Fibroblast of lung (primary cell): ENCODE measurements around the gene SETBP1. TPM values are rescaled to one million over a fixed set of nuclear protein-coding genes. Genes with fewer than 3 reads are reported as not detected.

Experiments used
- DNase-seq, 2 donors: peaks; one replicate each; pipeline versions ENCODE4 v3.0.0 to v3.0.0-alpha.2; 2010; ENCODE audit warnings: low read depth in 2 of 2
- H2AFZ ChIP-seq: 2 replicates; pipeline ENCODE4 v1.5.1; 2012; ENCODE audit warnings: low read length, control low read depth, inconsistent platforms
- H3K27ac ChIP-seq: 2 replicates; pipeline ENCODE4 v1.5.1; 2011; ENCODE audit warnings: low read length, control low read depth; ENCODE audit not compliant: insufficient read depth
- H3K27me3 ChIP-seq: 2 replicates; pipeline ENCODE4 v1.5.1; 2011; ENCODE audit warnings: mild to moderate bottlenecking, low read length; ENCODE audit not compliant: control insufficient read depth, insufficient read depth
- H3K36me3 ChIP-seq: 2 replicates; pipeline ENCODE4 v1.5.1; 2011; ENCODE audit warnings: low read length; ENCODE audit not compliant: control insufficient read depth, insufficient read depth
- H3K4me1 ChIP-seq: 2 replicates; pipeline ENCODE4 v1.5.1; 2011; ENCODE audit warnings: low read length; ENCODE audit not compliant: control insufficient read depth, insufficient read depth; ENCODE audit errors: extremely low read depth
- H3K4me2 ChIP-seq: 2 replicates; pipeline ENCODE4 v1.5.1; 2011; ENCODE audit warnings: low read length, control low read depth; ENCODE audit not compliant: insufficient read depth; ENCODE audit errors: extremely low read depth
- H3K4me3 ChIP-seq, 4 experiments: fragments of 200-600 bp in 1 of 4; sonication (generic) in 1 of 4; replicated peaks in 1 of 4; 2 replicates each; pipeline ENCODE4 v1.5.1; 2011 to 2016; ENCODE audit warnings: low read length in 4 of 4, low read depth in 3 of 4, mild to moderate bottlenecking in 3 of 4, control low read depth in 2 of 4, inconsistent platforms in 1 of 4, mixed read lengths in 1 of 4; ENCODE audit not compliant: insufficient read depth in 1 of 4; ENCODE audit errors: control extremely low read depth in 1 of 4
- H3K79me2 ChIP-seq: 2 replicates; pipeline ENCODE4 v1.5.1; 2012; ENCODE audit warnings: mild to moderate bottlenecking, low read length, inconsistent platforms; ENCODE audit not compliant: control insufficient read depth, insufficient read depth
- H3K9ac ChIP-seq: 2 replicates; pipeline ENCODE4 v1.5.1; 2011; ENCODE audit warnings: mild to moderate bottlenecking, low read length, control low read depth; ENCODE audit not compliant: insufficient read depth
- H3K9me3 ChIP-seq: 2 replicates; pipeline ENCODE4 v1.5.1; 2012; ENCODE audit warnings: low read depth, low read length; ENCODE audit not compliant: control insufficient read depth, insufficient read depth
- H4K20me1 ChIP-seq: 2 replicates; pipeline ENCODE4 v1.5.1; 2011; ENCODE audit warnings: low read length; ENCODE audit not compliant: control insufficient read depth, insufficient read depth; ENCODE audit errors: extremely low read depth
- CTCF ChIP-seq, 2 donors: IDR thresholded peaks in 1 of 2; conservative IDR thresholded peaks in 1 of 2; 1 replicate in 1 of 2; 2 replicates in 1 of 2; pipeline ENCODE4 v1.5.1; 2011 to 2012; ENCODE audit warnings: low read length in 2 of 2, control low read depth in 1 of 2, inconsistent platforms in 1 of 2, low read depth in 1 of 2, mild to moderate bottlenecking in 1 of 2
- EZH2 ChIP-seq: IDR thresholded peaks from 2 replicates; pipeline ENCODE4 v1.5.1; 2012; ENCODE audit warnings: low read length, control low read depth, mild to moderate bottlenecking; ENCODE audit errors: missing control alignments
- polyA plus RNA-seq, 2 donors: library from polyadenylated mRNA; depleted of rRNA in 1 of 2; stranded (reverse) in 1 of 2; unstranded in 1 of 2; fragments of >200 nt; gene quantifications; 2 replicates each; pipeline ENCODE4 v1.2.1, GENCODE V29; 2011 to 2012; ENCODE audit warnings: missing spikeins in 1 of 2
- total RNA-seq: library from RNA; depleted of rRNA; stranded (reverse); fragments of >200 nt; gene quantifications from 2 replicates; pipeline ENCODE4 v1.2.1, GENCODE V29; 2014

The SETBP1 gene
- total and polyA plus RNA-seq, 2 donors (not counting 1 experiment from before 2014, with no cell fraction given) = 4.5 to 5.4 TPM

- H3K4me2 ChIP-seq = no peak overlapping the region
- no peaks in the 10 kb centered on the region for H3K27me3 ChIP-seq
- H3K36me3 ChIP-seq = no peaks in the 10 kb centered on the region
- TF ChIP-seq EZH2 (no peak), CTCF (conservative IDR thresholded peaks at IDR 0.05 in 1 of 2, IDR thresholded peaks at IDR 0.05 in 1 of 2; ENCODE audit: low read depth in 1 of 2, low read length in 2 of 2) (no peak)
- no peaks in the 10 kb centered on the region for H4K20me1 ChIP-seq
- H3K4me3 ChIP-seq = no peak overlapping the region
- no peaks in the 10 kb centered on the region for H3K9me3 ChIP-seq
- H3K79me2 ChIP-seq = no peaks in the 10 kb centered on the region
- no peak for DNase-seq
- no peak overlapping the region for H3K27ac ChIP-seq
- H2AFZ ChIP-seq = no peak overlapping the region
- H3K4me1 ChIP-seq = peaks cover 2% of the 10 kb centered on the region
- H3K9ac ChIP-seq = no peak overlapping the region
Measured at GRCh38 chr18:44790860-44791259, 110.2 kb downstream of the SETBP1 start.

GRCh38 chr18:44791520-44791919 lies 110.8 kb downstream of the SETBP1 start:
- H3K9me3 ChIP-seq = no peaks in the 10 kb centered on the region
- TF ChIP-seq EZH2 (no peak), CTCF (conservative IDR thresholded peaks at IDR 0.05 in 1 of 2, IDR thresholded peaks at IDR 0.05 in 1 of 2; ENCODE audit: low read depth in 1 of 2, low read length in 2 of 2) (no peak)
- H3K27ac ChIP-seq = no peak overlapping the region
- H4K20me1 ChIP-seq = no peaks in the 10 kb centered on the region
- H2AFZ ChIP-seq = no peak overlapping the region
- no peaks in the 10 kb centered on the region for H3K79me2 ChIP-seq
- H3K4me2 ChIP-seq = no peak overlapping the region
- no peak overlapping the region for H3K9ac ChIP-seq
- peak; percentile 21 to 45 for DNase-seq
- peaks cover 2% of the 10 kb centered on the region for H3K4me1 ChIP-seq
- H3K27me3 ChIP-seq = no peaks in the 10 kb centered on the region
- H3K36me3 ChIP-seq = no peaks in the 10 kb centered on the region
- H3K4me3 ChIP-seq = no peak overlapping the region

GRCh38 chr18:44792456-44793061 lies 111.9 kb downstream of the SETBP1 start:
- H3K36me3 ChIP-seq = no peaks in the 10 kb centered on the region
- peaks cover 2% of the 10 kb centered on the region for H3K4me1 ChIP-seq
- H3K27me3 ChIP-seq = no peaks in the 10 kb centered on the region
- H4K20me1 ChIP-seq = no peaks in the 10 kb centered on the region
- no peak for TF ChIP-seq EZH2
- no peak for TF ChIP-seq CTCF (conservative IDR thresholded peaks at IDR 0.05 in 1 of 2, IDR thresholded peaks at IDR 0.05 in 1 of 2; ENCODE audit: low read depth in 1 of 2, low read length in 2 of 2)
- no peaks in the 10 kb centered on the region for H3K79me2 ChIP-seq
- H3K9me3 ChIP-seq = no peaks in the 10 kb centered on the region
- peak in 1 of 2 donors; percentile 72 for DNase-seq
- H3K4me3 ChIP-seq = no peak overlapping the region
- H3K9ac ChIP-seq = no peak overlapping the region
- no peak overlapping the region for H3K4me2 ChIP-seq
- H3K27ac ChIP-seq = no peak overlapping the region
- H2AFZ ChIP-seq = no peak overlapping the region
